B cell (primary cell): ENCODE measurements around the gene UCP1. TPM values are rescaled to one million over a fixed set of nuclear protein-coding genes. Genes with fewer than 3 reads are reported as not detected.

Experiments used
- ATAC-seq: fragments of 200-7000 bp; cut with Tn5 transposase; one replicate; pipeline ENCODE4 v1.10.0; 2021; ENCODE audit warnings: low read depth, mild to moderate bottlenecking, moderate number of reproducible peaks, moderate library complexity
- CTCF ChIA-PET: fragments of 350-600 bp; sonication (Branson Sonifier 250); formaldehyde crosslinking; loops from one replicate; lab custom pipeline; 2021; ENCODE audit warnings: antibody characterized with exemption, inconsistent platforms; lab: Charles Lee
- POLR2A ChIA-PET: fragments of 350-600 bp; sonication (Branson Sonifier 250); formaldehyde crosslinking; loops from one replicate; lab custom pipeline; 2021; ENCODE audit warnings: antibody characterized with exemption; lab: Charles Lee
- DNase-seq: peaks from one replicate; pipeline ENCODE4 v3.0.0; 2013
- H2AFZ ChIP-seq: 2 replicates; pipeline ENCODE4 v1.6.1; 2012; ENCODE audit warnings: mild to moderate bottlenecking, low read depth, low read length; ENCODE audit not compliant: insufficient read depth, poor library complexity, severe bottlenecking
- H3K27ac ChIP-seq, 2 donors: 1 replicate in 1 of 2; 2 replicates in 1 of 2; pipeline ENCODE4 v1.5.1; 2012 to 2013; ENCODE audit warnings: low read length in 2 of 2, mild to moderate bottlenecking in 2 of 2, moderate library complexity in 1 of 2
- H3K27me3 ChIP-seq, 4 experiments: fragments of 200-600 bp in 1 of 4; sonication (generic) in 1 of 4; replicated peaks in 1 of 4; 1 replicate in 2 of 4; 2 replicates in 2 of 4; pipeline versions ENCODE4 v1.6.1 to v1.7.0; 2013 to 2016; ENCODE audit warnings: low read length in 3 of 4, mild to moderate bottlenecking in 2 of 4, mixed read lengths in 1 of 4, moderate library complexity in 1 of 4; ENCODE audit not compliant: insufficient read depth in 4 of 4, control insufficient read depth in 3 of 4; ENCODE audit errors: control extremely low read depth in 1 of 4
- H3K36me3 ChIP-seq, 2 experiments: replicated peaks in 1 of 2; 1 replicate in 1 of 2; 2 replicates in 1 of 2; pipeline versions ENCODE4 v1.6.1 to v1.7.1; 2013; ENCODE audit warnings: low read length in 1 of 2; ENCODE audit not compliant: insufficient read depth in 2 of 2, control insufficient read depth in 1 of 2; ENCODE audit errors: control extremely low read depth in 1 of 2, extremely low read depth in 1 of 2
- H3K4me1 ChIP-seq, 2 donors: fragments of 200-600 bp in 1 of 2; sonication (generic) in 1 of 2; 1 replicate in 1 of 2; 2 replicates in 1 of 2; pipeline versions ENCODE4 v1.5.1 to v1.6.1; 2013 to 2017; ENCODE audit warnings: low read length in 2 of 2; ENCODE audit not compliant: control insufficient read depth in 2 of 2, insufficient read depth in 2 of 2
- H3K4me2 ChIP-seq: replicated peaks from 2 replicates; pipeline ENCODE3; 2012; ENCODE audit warnings: mild to moderate bottlenecking, low read depth, low read length; ENCODE audit not compliant: poor library complexity, severe bottlenecking
- H3K4me3 ChIP-seq, 5 experiments: fragments of 200-600 bp in 1 of 5; sonication (generic) in 1 of 5; 1 replicate in 3 of 5; 2 replicates in 2 of 5; pipeline versions ENCODE4 v1.5.1 to v1.7.0; 2011 to 2016; ENCODE audit warnings: low read length in 4 of 5, mild to moderate bottlenecking in 4 of 5, low read depth in 2 of 5, control low read depth in 1 of 5, moderate library complexity in 1 of 5; ENCODE audit not compliant: insufficient read depth in 1 of 5; ENCODE audit errors: control extremely low read depth in 1 of 5, extremely low read depth in 1 of 5
- H3K79me2 ChIP-seq: fragments of 200-600 bp; sonication (generic); one replicate; pipeline ENCODE4 v1.6.0; 2016; ENCODE audit warnings: low read length; ENCODE audit not compliant: control insufficient read depth, insufficient read depth
- H3K9ac ChIP-seq: fragments of 200-600 bp; sonication (generic); 2 replicates; pipeline ENCODE4 v1.6.1; 2017; ENCODE audit warnings: mild to moderate bottlenecking, low read length, moderate library complexity
- H3K9me3 ChIP-seq, 3 donors: one replicate each; pipeline versions ENCODE4 v1.6.1 to v1.7.1; 2013; ENCODE audit warnings: low read length in 2 of 3; ENCODE audit not compliant: control insufficient read depth in 2 of 3, insufficient read depth in 1 of 3; ENCODE audit errors: control extremely low read depth in 1 of 3
- H4K20me1 ChIP-seq: 2 replicates; pipeline ENCODE4 v1.6.0; 2012; ENCODE audit warnings: mild to moderate bottlenecking, low read length; ENCODE audit not compliant: insufficient read depth, control insufficient read depth, poor library complexity, severe bottlenecking
- H3K27ac Mint-ChIP-seq: one replicate; pipeline ENCODE4 v1.8.0; 2021; ENCODE audit warnings: mixed read lengths
- H3K27me3 Mint-ChIP-seq: one replicate; pipeline ENCODE4 v1.8.0; 2021; ENCODE audit warnings: mixed read lengths
- H3K4me1 Mint-ChIP-seq: one replicate; pipeline ENCODE4 v1.8.0; 2021; ENCODE audit warnings: mixed read lengths
- H3K4me3 Mint-ChIP-seq: one replicate; pipeline ENCODE4 v1.8.0; 2021; ENCODE audit warnings: mixed read lengths
- H3K9me3 Mint-ChIP-seq: one replicate; pipeline ENCODE4 v1.8.0; 2022; ENCODE audit warnings: mixed read lengths; ENCODE audit not compliant: insufficient read depth
- CTCF ChIP-seq: fragments of 200-600 bp; IDR thresholded peaks from one replicate; pipeline ENCODE4 v1.8.0; 2022; ENCODE audit warnings: antibody characterized with exemption, mild to moderate bottlenecking
- EZH2 ChIP-seq: IDR thresholded peaks from 2 replicates; pipeline ENCODE4 v1.6.1; 2012; ENCODE audit warnings: borderline replicate concordance, low read depth, mild to moderate bottlenecking, moderate library complexity, low read length; ENCODE audit not compliant: insufficient read depth, poor library complexity, severe bottlenecking
- WGBS: methylation state at CpG from one replicate; pipeline ENCODE4 v1.1.5; 2013; ENCODE audit warnings: missing lambda C conversion rate; ENCODE audit not compliant: insufficient coverage; 5-methylcytosine and 5-hydroxymethylcytosine counted together
- intact Hi-C: fragments of 100-400 bp; cut with micrococcal nuclease; formaldehyde crosslinking; loops from one replicate; pipeline ENCODE4 v1.10.0; 2022
- polyA plus RNA-seq: library from polyadenylated mRNA; depleted of rRNA; stranded (reverse); fragments of >200 nt; gene quantifications from 2 replicates; pipeline ENCODE4 v1.2.3, GENCODE V29; 2012
- total RNA-seq, 2 donors: library from RNA; stranded (reverse); fragments of 120-200 nt in 1 of 2; gene quantifications; 1 replicate in 1 of 2; 2 replicates in 1 of 2; pipeline versions ENCODE4 v1.2.3 to v1.2.4, GENCODE V29; 2013 to 2022

Gene UCP1
- total and polyA plus RNA-seq, 2 donors (not counting 1 experiment from before 2014, with no cell fraction given) = not detected

DNA sequence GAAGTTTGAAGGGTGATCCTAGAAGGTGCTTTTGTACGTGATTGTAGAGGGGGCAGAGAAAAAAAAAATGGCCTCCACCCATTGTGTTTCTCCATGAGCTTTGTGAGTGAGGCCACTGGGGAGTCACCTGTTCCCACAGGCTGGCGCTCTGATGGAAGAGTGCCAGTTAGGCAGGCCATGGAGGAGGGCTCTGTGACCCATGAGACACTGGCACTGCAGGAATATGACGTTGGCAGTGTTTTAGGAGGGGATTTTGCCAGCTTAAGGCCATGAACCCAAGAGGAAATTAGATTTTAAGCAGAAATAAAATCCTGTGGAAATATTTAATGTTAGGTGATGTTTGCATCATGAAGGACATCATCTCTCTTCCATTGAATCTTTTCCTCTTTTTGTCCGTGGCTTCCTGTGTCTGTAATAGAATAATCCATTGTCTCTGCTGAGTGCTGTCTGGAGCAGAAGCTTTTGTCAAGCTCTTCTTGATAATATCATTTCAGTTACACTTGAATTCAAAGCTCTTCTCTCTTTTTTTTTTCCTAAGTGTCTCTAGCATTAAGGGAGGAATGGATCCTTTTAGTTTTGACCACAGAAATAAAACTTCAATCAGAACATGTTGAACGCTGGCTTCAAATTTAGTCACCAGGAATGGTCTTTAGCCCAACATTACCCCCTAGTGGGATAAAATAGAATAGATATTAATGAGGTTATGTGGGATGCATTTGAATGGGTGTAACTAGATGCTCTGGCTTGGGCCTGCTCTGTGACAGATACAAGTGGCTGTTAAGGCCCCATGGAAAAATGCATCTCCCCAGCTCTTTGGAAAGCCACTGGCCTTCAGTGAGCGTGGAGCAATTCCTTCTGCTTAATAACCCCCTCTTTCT, 41.0 kb upstream of the UCP1 start:
- no peaks in the 10 kb centered on the region for H3K9me3 Mint-ChIP-seq
- Histone ChIP-seq H4K20me1 (no peaks in the 10 kb centered on the region), H3K9me3 (no peaks in the 10 kb centered on the region), H3K9ac (no peak overlapping the region), H3K4me3 (no peak overlapping the region), H3K79me2 (no peaks in the 10 kb centered on the region), H2AFZ (no peak overlapping the region), H3K27ac (no peak overlapping the region), H3K4me2 (no peak overlapping the region), H3K36me3 (no peaks in the 10 kb centered on the region), H3K4me1 (peaks cover 0 to 6% of the 10 kb centered on the region in 2 donors), H3K27me3 (no peaks in the 10 kb centered on the region)
- ATAC-seq (peak; percentile 68), DNase-seq (peak; percentile 57)
- peaks cover 15% of the 10 kb centered on the region for H3K27me3 Mint-ChIP-seq
- ChIA-PET POLR2A (interaction anchor here (0.9 kb wide), 1 partner anchor 9 kb away, joined by 3 read pairs; no protein-coding TSS in a partner anchor), CTCF (interaction anchor here (0.6 to 5.0 kb wide), 29 partner anchors 7 to 1007 kb away, joined by 3 to 61 read pairs (median 5); partner anchors contain the start of genes CLGN, ELMOD2 and SCOC)
- no peak for TF ChIP-seq EZH2
- TF ChIP-seq CTCF = peak; percentile 76
- intact Hi-C loops = loop anchor here (1.0 to 2.0 kb wide), 3 partner anchors 87 to 249 kb away; no protein-coding TSS in a partner anchor
- 73% methylated on average over 2 of the region's 6 CpGs for WGBS
- H3K27ac Mint-ChIP-seq = no peak overlapping the region
- H3K4me3 Mint-ChIP-seq = no peak overlapping the region
- peaks cover 7% of the 10 kb centered on the region for H3K4me1 Mint-ChIP-seq

DNA sequence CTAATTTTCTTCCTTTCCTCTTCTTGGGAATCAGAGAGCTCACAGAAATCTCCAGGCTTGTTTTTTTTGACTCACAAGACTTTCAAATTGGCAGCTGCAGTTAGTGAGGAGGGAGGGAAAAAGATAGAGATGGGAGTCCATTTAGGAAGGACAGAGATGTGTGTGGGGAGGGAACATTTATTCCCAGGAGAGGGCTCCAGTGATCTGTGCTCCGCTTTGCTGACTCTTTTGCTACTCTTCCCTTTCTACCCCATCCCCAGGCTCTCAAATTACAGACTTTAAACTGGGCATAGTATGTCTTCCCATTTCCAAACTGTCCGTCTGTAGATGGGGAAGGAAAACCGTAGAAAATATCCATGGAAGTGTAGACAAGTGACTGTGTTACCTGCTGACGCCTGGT, 39.1 kb upstream of the UCP1 start:
- H3K4me1 Mint-ChIP-seq = peaks cover 7% of the 10 kb centered on the region
- intact Hi-C loops = no loop called here

More for the DNA sequence above, 39.1 kb upstream of the UCP1 start:
- H3K4me3 Mint-ChIP-seq = no peak overlapping the region
- no peaks in the 10 kb centered on the region for H3K36me3 ChIP-seq
- no peak overlapping the region for H3K27ac Mint-ChIP-seq
- no peaks in the 10 kb centered on the region for H4K20me1 ChIP-seq
- TF ChIP-seq EZH2 (no peak), CTCF (no peak)
- CTCF ChIA-PET = interaction anchor here (0.6 to 5.0 kb wide), 7 partner anchors 12 to 989 kb away, joined by 3 to 61 read pairs (median 7); partner anchors contain the start of gene ELMOD2
- no peak overlapping the region for H3K4me3 ChIP-seq
- DNase-seq = no peak
- H3K9me3 ChIP-seq = no peaks in the 10 kb centered on the region
- H3K9me3 Mint-ChIP-seq = no peaks in the 10 kb centered on the region
- H3K79me2 ChIP-seq = no peaks in the 10 kb centered on the region
- POLR2A ChIA-PET = no interaction called here
- no peak overlapping the region for H2AFZ ChIP-seq
- peaks cover 24% of the 10 kb centered on the region for H3K27me3 Mint-ChIP-seq
- H3K27me3 ChIP-seq = peaks cover 0 to 2% (median 0%) of the 10 kb centered on the region in 4 experiments
- no peak overlapping the region for H3K4me2 ChIP-seq
- WGBS = 85% methylated on average over 2 of the region's 4 CpGs
- no peak overlapping the region for H3K27ac ChIP-seq
- peaks cover 0 to 6% of the 10 kb centered on the region in 2 donors for H3K4me1 ChIP-seq
- H3K9ac ChIP-seq = no peak overlapping the region
- ATAC-seq = no peak
